GM18873 (cell line): Measurements from ENCODE around the gene OCSTAMP.

ENCODE experiments used
- ATAC-seq: cut with Tn5 transposase; IDR thresholded peaks from one replicate; pipeline ENCODE4 v1.9.1; 2021; ENCODE audit warnings: mild to moderate bottlenecking, moderate library complexity, moderate number of reproducible peaks; ENCODE audit not compliant: unreplicated experiment, low FRiP score

OCSTAMP gene

DNA sequence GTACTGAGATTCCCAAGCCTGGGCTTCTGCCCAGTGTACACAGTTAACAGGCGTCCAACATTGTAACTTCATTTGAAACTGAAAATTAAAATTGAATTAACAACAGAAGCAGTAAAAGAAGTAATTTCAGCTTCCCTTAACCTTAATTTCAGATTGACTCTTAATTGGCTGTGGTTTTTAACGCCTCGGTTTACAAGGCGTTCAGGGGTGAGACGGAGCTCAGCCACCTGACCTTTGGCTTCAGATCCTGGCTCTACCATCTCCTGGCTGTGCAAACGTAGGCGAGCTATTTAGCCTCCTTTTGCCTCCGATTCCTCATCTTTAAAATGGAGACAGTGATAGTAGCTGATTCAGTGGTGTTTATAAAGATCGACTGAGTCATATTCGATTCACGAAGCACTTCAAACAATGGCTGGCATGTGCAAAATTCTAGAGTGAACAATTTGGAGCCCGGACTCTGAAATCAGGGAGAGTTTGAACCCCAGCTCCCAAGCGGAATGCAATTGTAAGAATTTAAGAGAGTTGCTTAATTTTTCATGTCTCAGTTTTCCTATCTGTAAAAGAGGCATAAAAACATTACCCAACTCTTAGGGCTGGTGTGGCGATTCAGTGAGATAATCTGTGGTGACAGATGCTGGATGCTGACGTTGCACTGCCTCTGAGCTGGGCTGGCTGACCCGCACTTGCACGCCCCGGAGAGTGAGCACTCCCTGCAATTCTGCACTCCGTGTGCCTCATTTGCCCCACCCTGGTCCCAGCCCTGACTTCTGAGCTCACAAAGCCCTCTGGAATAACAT, 23.5 kb upstream of the OCSTAMP start:
- no peak for ATAC-seq

DNA sequence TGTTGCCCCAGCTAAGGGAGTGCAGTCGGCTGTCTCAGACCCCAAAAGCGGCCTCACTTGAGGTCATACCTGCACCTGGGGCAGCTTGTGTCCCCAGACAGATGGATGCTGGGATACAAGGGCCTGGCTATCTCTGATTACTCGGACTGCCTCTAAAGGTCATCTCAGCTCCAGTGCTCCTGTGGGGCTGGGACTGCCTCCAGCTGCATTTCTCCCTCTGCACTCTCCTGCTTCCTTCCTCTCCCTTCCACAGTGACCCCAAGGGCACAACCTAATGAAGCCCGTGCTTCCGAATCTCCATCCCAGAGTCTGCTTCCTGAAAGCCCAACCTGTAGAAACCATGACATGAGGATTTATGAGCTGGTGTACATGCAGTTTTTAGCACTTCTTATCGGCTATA, 22.8 kb upstream of the OCSTAMP start:
- no peak for ATAC-seq

DNA sequence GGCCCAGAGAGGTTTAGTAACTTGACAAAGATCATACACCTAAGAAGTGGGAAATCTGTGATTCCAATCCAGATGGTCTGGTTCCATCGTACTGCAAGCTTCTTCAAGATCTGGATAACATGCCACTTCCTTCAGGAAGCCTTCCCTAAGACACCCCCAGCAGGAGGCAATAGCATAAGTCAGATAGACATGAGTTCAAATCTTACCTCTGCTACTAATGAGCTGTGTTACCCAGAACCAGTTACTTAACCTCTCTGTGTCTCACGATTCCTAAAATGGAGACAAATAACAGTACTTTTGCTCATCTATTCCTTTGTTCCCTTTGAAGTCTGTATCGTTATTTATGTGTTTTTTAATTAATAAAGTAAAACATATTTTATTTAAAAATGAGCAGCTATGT, 22.3 kb upstream of the OCSTAMP start:
- no peak for ATAC-seq

DNA sequence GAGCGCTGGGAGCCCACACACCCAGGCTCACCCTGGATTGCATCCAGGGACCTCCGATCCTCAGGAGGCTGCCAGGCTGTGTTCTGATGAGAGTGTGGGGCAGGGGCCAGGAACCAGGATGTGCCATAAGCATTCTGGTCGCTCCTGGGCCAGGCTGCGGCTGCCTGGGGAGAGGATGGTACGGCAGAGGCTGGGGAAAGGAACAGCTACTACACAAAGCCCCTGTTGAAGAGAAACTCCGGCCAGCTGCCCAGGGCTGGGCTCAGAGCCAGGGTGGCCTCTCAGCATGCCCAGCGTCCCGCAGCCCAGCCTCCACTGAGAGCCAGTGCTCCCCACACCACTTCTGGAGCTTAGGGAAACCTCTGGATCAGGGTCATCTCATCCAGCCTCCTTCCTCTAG, 21.7 kb upstream of the OCSTAMP start:
- ATAC-seq, result no peak

DNA sequence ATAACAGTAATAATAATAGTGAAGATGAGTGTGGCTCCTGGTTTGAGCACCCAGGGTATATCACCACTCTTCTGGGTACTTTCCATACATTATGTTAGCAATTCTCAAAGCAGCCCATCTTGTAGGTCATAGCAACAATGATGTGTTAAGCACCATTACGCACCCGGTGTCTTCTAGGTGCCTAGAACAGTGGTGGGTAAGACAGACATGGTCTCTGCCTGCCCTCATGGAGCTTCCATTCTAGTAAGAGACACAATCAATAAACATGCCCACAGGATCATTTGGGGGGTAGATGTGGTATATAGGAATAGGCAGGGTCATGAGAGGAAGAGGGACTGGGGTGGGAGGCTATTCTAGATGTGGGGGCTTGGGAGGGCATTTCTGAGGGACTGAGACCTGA, 21.0 kb upstream of the OCSTAMP start:
- ATAC-seq, result no peak

DNA sequence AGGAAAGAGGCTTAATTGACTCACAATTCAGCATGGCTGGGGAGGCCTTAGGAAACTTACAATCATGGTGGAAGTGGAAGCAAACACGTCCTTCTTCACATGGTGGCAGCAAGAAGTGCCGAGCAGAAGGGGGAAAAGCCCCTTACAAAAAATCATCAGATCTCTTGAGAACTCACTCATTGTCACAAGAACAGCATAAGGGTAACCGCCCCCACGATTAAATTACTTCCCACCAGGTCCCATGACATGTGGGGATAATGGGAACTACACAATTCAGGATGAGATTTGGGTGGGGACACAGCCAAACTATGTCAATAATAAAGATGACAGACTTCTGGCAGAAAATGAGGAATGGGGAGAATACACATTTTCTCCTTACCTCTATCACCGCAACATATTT, 20.5 kb upstream of the OCSTAMP start:
- no peak for ATAC-seq

DNA sequence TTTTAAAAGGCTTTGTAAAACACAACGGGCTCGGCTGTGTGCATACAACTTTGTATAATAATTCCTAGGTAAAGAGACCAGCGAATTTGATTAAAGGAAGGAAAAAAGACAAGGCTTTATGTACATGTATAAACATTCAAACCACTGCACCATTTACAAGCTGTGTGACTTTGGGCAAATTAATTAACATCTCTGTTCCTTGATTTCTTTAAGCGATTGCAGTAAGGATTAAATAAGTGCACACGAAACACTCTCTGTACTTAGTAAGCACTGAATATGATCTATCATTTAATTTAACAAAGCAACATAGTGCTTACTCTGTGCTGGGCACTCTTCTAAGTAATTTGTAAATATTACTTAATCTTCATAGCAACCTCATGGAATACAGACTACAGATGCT, 19.5 kb upstream of the OCSTAMP start:
- no peak for ATAC-seq

DNA sequence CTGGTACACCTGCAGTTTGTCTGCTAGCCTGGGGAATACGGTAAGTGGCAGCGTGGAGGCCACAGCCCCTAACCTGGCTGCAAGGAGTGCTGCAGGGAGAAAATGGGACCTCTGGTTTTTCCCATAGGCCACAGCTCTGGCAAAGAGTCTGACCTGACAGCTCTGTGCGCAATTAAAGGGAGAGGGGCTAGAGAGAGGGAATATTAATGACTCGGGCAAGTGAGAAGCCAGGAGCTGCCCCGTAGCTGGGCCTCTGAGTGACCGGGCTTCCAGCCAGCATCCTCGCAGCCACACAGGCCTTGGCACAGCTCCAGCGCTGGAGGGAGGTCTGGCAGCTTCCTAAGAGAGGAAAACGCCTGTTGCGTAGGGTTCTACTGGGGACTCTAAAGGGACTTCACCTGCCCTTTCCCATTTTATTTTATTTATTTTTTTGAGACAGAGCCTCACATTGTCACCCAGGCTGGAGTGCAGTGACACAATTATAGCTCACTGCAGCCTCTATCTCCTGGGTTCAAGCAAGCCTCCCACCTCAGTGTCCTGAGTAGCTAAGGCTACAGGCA, 18.2 kb upstream of the OCSTAMP start:
- ATAC-seq, result no peak

DNA sequence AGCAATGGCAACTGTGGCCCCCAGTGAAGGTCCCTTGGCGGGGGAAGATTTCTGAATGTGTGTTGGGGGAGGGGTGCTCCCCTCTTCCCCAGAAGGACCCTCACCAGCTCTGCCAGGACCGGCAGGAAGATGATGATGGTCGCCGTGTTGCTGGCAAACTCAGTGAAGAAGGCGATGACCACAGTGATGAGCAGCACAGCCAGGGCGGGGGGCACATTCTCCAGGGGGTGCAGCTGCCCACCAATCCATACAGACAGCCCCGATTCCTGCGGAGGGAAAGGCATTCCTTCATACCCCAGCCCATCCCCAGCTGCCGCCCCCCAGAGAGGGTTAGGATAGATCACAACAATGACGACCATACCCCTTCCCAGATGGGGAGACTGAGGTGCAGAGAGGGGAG, 15.7 kb upstream of the OCSTAMP start:
- no peak for ATAC-seq

DNA sequence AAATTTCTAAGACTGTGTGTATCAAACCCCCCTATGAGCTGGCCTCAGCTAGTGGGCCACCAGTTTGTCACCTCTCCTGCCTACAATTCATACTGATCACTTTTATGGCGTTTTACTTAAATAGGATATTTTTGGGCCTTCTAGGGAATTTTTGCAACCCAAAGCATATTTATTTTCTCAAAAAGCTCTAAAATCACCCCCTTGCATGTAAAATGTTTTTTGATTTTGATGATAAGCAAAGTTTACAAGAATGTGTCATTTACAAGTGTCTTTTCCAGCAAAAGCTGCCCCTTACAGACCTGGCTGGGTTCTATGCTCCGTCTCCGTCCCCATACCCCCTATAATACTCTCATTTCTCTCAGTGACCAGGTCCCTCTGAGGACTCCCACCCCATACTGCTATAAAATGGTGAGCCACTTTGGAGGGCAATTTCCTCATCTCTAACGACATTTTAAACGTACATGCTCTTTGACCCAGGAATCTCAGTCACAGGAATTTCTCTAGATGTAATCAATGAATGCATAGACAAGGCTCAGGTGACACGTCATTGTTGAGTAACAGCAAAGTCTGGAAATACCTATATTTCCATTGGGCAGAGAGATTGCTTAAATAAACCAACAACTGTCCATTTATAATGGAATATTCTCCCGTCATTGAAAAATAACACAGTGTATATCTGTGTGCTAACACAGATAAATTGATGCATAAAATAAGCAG, 13.9 kb upstream of the OCSTAMP start:
- ATAC-seq, result no peak

DNA sequence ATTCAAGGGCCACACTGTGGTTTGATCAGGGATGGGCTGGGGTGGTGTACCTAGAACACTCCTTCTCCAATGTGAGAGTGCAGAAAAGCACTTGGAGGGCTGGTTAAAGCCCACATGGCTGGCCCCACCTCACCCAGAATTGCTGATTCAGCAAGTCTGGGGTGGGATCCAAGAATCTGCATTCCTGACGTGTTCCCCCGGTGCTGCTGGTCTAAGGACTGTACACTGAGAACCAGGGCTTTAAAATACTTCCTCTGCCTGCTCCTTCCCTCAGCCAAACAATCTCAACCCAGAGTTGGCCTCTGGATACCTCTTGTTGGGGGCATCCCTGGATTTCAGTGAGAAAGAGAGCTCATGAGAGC, 13.4 kb upstream of the OCSTAMP start:
- no peak for ATAC-seq

DNA sequence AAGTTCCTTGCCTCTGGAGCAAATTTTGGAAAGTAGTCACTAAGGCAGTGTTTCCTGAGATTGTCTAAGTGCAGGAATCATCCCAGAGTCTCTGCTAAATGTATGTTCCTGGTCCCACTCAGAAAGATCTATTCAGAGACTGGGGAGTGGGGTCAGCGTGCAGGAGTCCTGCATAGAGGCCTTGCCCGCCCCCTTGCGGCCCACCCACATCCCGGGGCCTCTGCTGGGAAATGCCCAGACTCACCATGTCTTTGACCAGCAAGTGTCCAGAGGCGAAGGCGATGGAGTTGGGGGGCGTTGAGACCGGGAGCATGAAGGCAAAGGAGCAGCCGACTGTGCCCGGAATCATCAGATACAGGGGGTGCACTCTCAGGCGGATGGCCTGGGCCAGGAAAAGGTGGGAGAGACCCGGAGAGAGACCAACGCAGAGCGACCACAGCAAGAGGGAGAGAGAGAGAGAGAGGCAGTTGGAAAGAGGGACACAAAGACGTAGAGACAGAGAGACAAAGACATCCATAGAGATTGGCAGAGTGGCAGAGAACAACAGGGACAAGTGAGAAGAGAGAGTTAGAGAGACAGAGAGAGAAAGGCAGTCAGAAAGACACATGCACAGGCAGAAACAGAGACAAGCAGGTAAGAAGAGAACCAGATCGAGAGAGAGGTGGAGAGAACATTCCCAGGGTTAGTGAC, 12.9 kb upstream of the OCSTAMP start:
- no peak for ATAC-seq

DNA sequence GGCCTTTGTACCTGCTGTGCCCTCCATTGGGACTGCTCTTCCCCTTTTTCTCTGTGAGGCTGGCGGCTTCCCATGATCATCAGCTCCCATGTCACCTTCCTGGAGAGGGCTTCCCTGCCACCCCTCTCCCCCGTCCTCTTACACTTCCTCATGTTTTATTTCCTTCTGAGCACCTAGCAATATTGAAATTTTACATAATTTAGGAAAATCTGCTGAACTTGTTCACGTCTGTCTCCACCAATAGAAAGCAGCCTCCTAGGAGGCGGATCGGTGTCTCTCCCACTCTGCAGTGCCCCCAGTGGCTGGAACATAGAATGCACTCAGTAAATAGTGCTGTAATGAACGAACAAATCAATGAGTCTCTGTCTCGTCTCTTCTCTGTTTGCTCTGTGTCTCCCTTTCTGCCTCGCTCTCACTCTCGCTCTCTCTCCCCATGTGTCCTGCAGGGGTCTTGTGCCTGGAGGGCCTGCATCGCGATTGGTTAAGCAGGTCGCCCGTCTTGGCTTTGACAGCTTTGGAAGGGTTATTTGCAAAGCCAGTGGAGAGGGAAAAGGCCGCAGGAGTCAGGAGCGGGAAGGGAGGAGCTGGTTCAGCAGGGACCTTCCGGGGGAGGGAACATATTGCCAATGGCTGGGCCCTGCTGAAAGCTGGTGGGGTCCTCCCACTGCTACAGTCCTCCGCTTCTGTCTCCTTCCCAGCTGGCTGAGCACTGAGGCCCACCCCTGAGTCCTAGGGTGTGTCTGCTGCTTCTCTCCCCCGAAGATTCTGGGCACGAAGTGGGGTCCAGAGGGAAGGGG, 12.1 kb upstream of the OCSTAMP start:
- ATAC-seq, result no peak

DNA sequence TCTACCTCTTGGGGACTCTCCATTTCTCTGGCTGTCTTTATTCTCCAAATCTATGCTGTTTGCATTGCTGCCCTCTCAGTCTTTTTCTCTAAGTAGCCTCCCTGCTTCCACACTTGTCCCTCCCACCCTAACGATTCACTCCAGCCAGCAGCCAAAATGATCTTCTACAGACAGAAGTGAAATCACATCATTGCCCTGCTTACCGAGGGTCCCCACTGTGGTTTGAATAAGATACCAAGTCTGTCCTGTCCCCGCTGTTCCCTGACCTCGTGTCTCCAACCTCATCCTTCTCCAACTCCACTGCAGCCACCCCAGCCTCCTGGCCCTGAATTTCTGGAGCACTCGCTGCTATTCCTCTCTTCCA, 11.5 kb upstream of the OCSTAMP start:
- ATAC-seq, result no peak

DNA sequence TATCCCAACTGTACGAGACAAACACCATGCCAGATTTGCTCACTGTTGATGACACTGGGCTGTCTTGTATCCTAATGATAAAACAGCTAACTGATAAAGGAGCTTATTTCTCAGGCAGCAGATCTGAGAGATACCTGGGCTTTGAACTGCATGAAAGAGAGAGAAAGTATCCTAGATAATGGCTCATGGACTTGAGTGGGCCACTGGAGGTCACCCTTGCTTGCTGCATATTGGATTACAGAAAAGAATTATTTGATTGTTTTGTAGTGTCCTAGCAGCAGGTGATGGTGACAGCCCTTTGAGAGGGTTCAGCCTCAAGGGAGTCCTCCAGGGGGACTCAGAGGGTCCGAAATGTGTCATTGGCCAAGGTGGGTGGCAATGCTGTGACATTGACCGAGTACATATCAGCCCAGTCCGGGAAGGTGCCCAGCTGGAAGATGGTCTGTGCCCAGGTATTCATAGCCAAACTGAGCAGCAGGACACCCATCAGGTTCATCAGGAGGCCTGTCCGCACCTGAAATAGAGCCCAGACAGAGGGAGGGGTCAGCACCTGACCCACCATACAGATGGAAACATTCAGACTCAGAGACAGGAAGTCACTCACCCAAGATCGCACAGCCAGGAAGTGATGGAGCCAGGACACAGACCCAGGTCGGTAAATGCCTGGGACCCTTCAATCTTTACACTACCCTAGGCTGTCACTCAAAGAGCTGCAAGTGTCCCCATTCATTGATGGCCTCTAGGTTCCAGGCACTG, 9.4 kb upstream of the OCSTAMP start:
- ATAC-seq, result no peak

DNA sequence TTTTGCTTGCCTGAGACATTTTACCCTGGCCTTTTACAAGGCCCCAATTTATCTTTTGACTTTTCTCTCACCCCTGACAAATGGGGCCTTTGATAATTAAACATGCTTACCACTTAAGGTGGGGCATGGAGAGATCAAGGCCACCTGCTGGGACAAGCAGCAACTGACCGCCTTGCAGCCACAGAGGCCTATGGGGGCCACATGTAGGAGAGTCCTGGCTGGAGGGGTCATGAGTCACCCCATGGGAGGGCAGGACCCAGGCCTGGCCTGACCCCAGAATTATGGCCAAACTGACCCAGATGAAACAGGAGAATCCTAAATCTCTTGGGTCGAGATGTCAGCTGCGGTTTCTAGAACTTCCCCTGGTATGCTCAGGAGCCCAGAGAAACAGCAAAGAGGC, 8.5 kb upstream of the OCSTAMP start:
- no peak for ATAC-seq

DNA sequence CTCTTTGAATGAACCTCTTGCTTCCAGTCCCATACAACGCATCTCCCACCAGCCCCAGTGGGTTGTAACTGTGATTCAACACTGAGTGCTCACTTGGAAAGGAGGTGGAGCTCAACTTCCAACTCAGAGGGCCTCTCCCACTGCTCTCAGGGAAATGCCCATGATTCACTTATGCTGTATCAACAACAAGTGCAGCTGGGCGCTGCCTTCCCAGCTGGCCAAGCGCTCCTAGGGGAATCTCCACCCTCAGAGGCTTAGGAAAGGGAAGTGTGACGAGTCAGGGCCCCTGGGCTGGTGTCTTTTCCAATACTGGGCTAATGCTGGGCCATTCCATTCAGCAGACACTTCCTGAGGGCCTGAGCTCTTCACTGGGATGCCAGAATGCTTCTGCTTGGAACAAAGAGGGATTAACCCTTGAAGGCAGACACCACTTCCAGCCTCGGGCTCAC, 8.1 kb upstream of the OCSTAMP start:
- ATAC-seq, result no peak

DNA sequence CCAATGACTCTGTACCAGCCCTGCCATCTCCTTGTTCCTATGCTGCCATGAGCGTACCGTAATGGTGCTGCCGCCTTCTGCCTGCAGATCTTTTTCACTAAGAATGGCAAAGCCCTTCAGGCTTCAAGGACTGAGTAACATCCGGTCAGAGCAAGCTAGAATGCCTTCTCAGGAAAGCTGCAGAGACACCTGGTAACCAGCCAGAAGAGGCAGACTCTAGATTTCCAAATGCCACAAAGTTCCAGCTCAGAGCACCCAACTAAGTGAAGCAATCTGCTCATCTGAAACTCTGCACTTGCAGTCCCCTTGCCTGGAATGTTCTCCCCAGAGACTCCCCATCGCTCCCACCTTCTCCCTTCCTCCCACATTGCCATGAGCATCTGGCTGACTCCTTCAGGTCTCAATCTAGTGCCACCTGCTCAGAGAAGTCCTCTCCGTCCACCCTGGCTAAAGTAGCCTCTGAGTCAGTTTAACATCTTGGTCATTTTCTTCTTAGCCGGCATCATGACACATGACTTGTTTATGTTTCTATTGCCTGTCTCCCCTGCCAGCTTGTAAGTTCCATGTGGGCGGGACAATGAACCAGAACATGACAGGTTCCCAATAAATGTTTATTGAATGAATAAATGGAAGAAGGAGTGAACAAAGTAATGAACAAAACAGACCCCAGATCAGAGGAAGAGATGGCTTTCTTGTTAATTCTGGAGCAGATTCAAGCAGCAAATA, 6.9 kb upstream of the OCSTAMP start:
- no peak for ATAC-seq

DNA sequence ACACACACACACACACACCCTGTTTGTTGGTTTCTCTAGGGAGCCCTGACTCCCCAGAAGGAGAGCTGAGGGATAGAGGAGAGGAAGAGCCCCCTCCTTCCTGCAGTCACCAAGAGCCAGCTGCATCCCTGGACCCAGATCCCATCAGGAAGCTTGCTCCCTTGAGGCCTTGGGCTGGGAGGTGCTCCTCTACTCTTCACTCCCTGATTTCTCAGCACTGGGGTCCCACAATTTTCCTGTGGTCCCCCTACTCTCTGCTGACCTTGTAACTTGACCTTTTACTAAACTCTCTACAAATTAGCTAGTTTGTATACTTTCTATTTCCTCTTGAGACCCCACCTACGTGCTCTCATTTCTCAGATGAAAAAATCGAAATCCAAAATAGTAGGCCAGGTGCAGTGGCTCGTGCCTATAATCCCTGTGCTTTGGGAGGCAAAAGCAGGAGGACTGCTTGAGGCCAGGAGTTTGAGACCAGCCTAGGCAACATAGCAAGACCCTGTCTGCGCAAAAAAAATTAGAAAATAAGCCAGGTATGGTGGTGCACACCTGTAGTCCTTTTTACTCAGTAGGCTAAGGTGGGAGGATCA, 5.0 kb upstream of the OCSTAMP start:
- ATAC-seq, result no peak
